H1 (cell line): Measurements from ENCODE around the gene MAPK13. TPM values are rescaled to one million over a fixed set of nuclear protein-coding genes. Genes with fewer than 3 reads are reported as not detected.

Source experiments
- CTCF ChIA-PET: fragments of 300-600 bp; sonication (Branson Sonifier 250); formaldehyde crosslinking; loops from one replicate; lab custom pipeline; 2021; ENCODE audit not compliant: partially characterized antibody; lab: Charles Lee
- POLR2A ChIA-PET: fragments of 300-600 bp; sonication (Branson Sonifier 250); formaldehyde crosslinking; loops from one replicate; lab custom pipeline; 2021; ENCODE audit warnings: inconsistent platforms; ENCODE audit not compliant: partially characterized antibody; lab: Charles Lee
- DNase-seq, 2 experiments: peaks; one replicate each; pipeline versions ENCODE4 v3.0.0 to v3.0.0-alpha.2; 2010 to 2022; ENCODE audit warnings: low spot score in 2 of 2, low read depth in 1 of 2, mixed read lengths in 1 of 2
- FAIRE-seq: peaks from 2 replicates; lab custom pipeline; 2011; peaks lifted over from hg19 to GRCh38; lab: Jason Lieb, UNC
- H2AFZ ChIP-seq: 2 replicates; pipeline ENCODE4 v1.8.1; 2012; ENCODE audit warnings: low read length, inconsistent platforms
- H2AK5ac ChIP-seq: 2 replicates; pipeline ENCODE4 v1.6.1; 2013; ENCODE audit warnings: low read depth, low read length
- H2BK120ac ChIP-seq: replicated peaks from 2 replicates; pipeline ENCODE3; 2013; ENCODE audit warnings: low read depth, low read length, inconsistent platforms
- H2BK12ac ChIP-seq: 2 replicates; pipeline ENCODE4 v1.6.1; 2013; ENCODE audit warnings: low read depth, low read length
- H2BK15ac ChIP-seq: 2 replicates; pipeline ENCODE4 v1.6.1; 2013; ENCODE audit warnings: low read length
- H2BK20ac ChIP-seq: 2 replicates; pipeline ENCODE4 v1.6.1; 2013; ENCODE audit warnings: low read length
- H2BK5ac ChIP-seq: 2 replicates; pipeline ENCODE4 v1.6.1; 2013; ENCODE audit warnings: low read depth, low read length
- H3K14ac ChIP-seq: 2 replicates; pipeline ENCODE4 v1.6.1; 2013; ENCODE audit warnings: inconsistent platforms; ENCODE audit not compliant: insufficient read length
- H3K18ac ChIP-seq: 2 replicates; pipeline ENCODE4 v1.6.1; 2013; ENCODE audit warnings: low read length; ENCODE audit errors: extremely low read depth
- H3K23ac ChIP-seq: 2 replicates; pipeline ENCODE4 v1.6.1; 2013; ENCODE audit warnings: inconsistent platforms; ENCODE audit not compliant: insufficient read length
- H3K23me2 ChIP-seq: 2 replicates; pipeline ENCODE4 v1.6.1; 2013; ENCODE audit warnings: low read depth, low read length
- H3K27ac ChIP-seq: 2 replicates; pipeline ENCODE4 v1.6.1; 2011; ENCODE audit warnings: low read depth, low read length, inconsistent platforms
- H3K27me3 ChIP-seq, 4 experiments: replicated peaks in 1 of 4; 1 replicate in 1 of 4; 2 replicates in 3 of 4; pipeline versions ENCODE4 v1.6.1 to v1.8.1; 2011 to 2013; ENCODE audit warnings: low read length in 3 of 4, mild to moderate bottlenecking in 3 of 4, inconsistent platforms in 2 of 4, mixed read lengths in 2 of 4, moderate library complexity in 1 of 4; ENCODE audit not compliant: control insufficient read depth in 3 of 4, insufficient read depth in 3 of 4; ENCODE audit errors: extremely low read depth in 1 of 4
- H3K36me3 ChIP-seq, 4 experiments: 2 replicates each; pipeline versions ENCODE4 v1.6.1 to v1.8.1; 2011 to 2013; ENCODE audit warnings: mild to moderate bottlenecking in 4 of 4, low read length in 3 of 4, moderate library complexity in 2 of 4, control low read depth in 1 of 4, inconsistent platforms in 1 of 4; ENCODE audit not compliant: insufficient read depth in 4 of 4, control insufficient read depth in 2 of 4
- H3K4ac ChIP-seq: replicated peaks from 2 replicates; pipeline ENCODE3; 2013; ENCODE audit warnings: low read length, low read depth, mixed read lengths, inconsistent platforms; ENCODE audit not compliant: insufficient read length
- H3K4me1 ChIP-seq, 4 experiments: replicated peaks in 1 of 4; 1 replicate in 1 of 4; 2 replicates in 3 of 4; pipeline versions ENCODE4 v1.6.1 to v1.8.1; 2011 to 2013; ENCODE audit warnings: low read length in 3 of 4, inconsistent platforms in 2 of 4, mixed read lengths in 1 of 4; ENCODE audit not compliant: insufficient read depth in 4 of 4, control insufficient read depth in 3 of 4
- H3K4me2 ChIP-seq, 2 experiments: 2 replicates each; pipeline versions ENCODE4 v1.6.1 to v1.8.1; 2011 to 2013; ENCODE audit warnings: low read depth in 2 of 2, low read length in 2 of 2, control low read depth in 1 of 2, inconsistent platforms in 1 of 2, mild to moderate bottlenecking in 1 of 2; ENCODE audit not compliant: insufficient read depth in 1 of 2
- H3K4me3 ChIP-seq, 4 experiments: fragments of 200-600, 300-600 bp in 1 of 4; sonication (generic), shearing (Covaris generic), sonication (Bioruptor Twin) in 1 of 4; 2 replicates each; pipeline versions ENCODE4 v1.5.1 to v1.8.1; 2011 to 2016; ENCODE audit warnings: low read length in 4 of 4, low read depth in 3 of 4, control low read depth in 2 of 4, inconsistent platforms in 2 of 4, mild to moderate bottlenecking in 2 of 4, mixed read lengths in 1 of 4, moderate library complexity in 1 of 4; ENCODE audit not compliant: insufficient read depth in 2 of 4; ENCODE audit errors: extremely low read depth in 1 of 4
- H3K56ac ChIP-seq: replicated peaks from 2 replicates; pipeline ENCODE3; 2013; ENCODE audit warnings: low read depth, mild to moderate bottlenecking, mixed read lengths, low read length, inconsistent platforms; ENCODE audit not compliant: insufficient read length
- H3K79me1 ChIP-seq: 2 replicates; pipeline ENCODE4 v1.6.1; 2013; ENCODE audit warnings: low read depth, low read length, control low read depth
- H3K79me2 ChIP-seq, 2 experiments: 2 replicates each; pipeline versions ENCODE4 v1.6.1 to v1.8.1; 2012 to 2013; ENCODE audit warnings: low read length in 2 of 2, mild to moderate bottlenecking in 2 of 2, inconsistent platforms in 1 of 2; ENCODE audit not compliant: insufficient read depth in 2 of 2, control insufficient read depth in 1 of 2
- H3K9ac ChIP-seq, 4 experiments: replicated peaks in 1 of 4; 1 replicate in 1 of 4; 2 replicates in 3 of 4; pipeline versions ENCODE4 v1.6.1 to v1.8.1; 2011 to 2013; ENCODE audit warnings: low read depth in 3 of 4, low read length in 3 of 4, control low read depth in 2 of 4, mild to moderate bottlenecking in 2 of 4, moderate library complexity in 2 of 4, inconsistent platforms in 1 of 4; ENCODE audit errors: extremely low read depth in 1 of 4
- H3K9me3 ChIP-seq, 2 experiments: 2 replicates each; pipeline versions ENCODE4 v1.6.1 to v1.8.1; 2012 to 2013; ENCODE audit warnings: mild to moderate bottlenecking in 2 of 2, moderate library complexity in 2 of 2, control low read depth in 1 of 2, inconsistent platforms in 1 of 2, low read depth in 1 of 2, low read length in 1 of 2, mixed read lengths in 1 of 2; ENCODE audit not compliant: insufficient read depth in 2 of 2
- H4K20me1 ChIP-seq, 2 experiments: replicated peaks in 1 of 2; 2 replicates each; pipeline versions ENCODE3 to v1.8.1; 2011 to 2013; ENCODE audit warnings: inconsistent platforms in 2 of 2, low read length in 2 of 2, mild to moderate bottlenecking in 1 of 2; ENCODE audit not compliant: insufficient read depth in 2 of 2, control insufficient read depth in 1 of 2
- H4K5ac ChIP-seq: 2 replicates; pipeline ENCODE4 v1.6.1; 2013; ENCODE audit warnings: low read length, low read depth, mixed read lengths, inconsistent platforms; ENCODE audit not compliant: insufficient read length
- H4K8ac ChIP-seq: 2 replicates; pipeline ENCODE4 v1.8.0; 2013; ENCODE audit warnings: mild to moderate bottlenecking, moderate library complexity, low read length, inconsistent platforms; ENCODE audit not compliant: insufficient read depth; ENCODE audit errors: extremely low read depth
- H4K91ac ChIP-seq: replicated peaks from 2 replicates; pipeline ENCODE3; 2013; ENCODE audit warnings: low read length, mixed read lengths, inconsistent platforms; ENCODE audit not compliant: insufficient read length
- ASH2L ChIP-seq: fragments of 200-600, 300-600 bp; sonication (generic); IDR thresholded peaks from one replicate; pipeline ENCODE4 v1.7.1; 2017; ENCODE audit warnings: low read length
- ATF3 ChIP-seq: IDR thresholded peaks from 2 replicates; pipeline ENCODE4 v1.6.1; 2011; ENCODE audit warnings: low read depth, mild to moderate bottlenecking, low read length; ENCODE audit not compliant: insufficient read depth
- BCL11A ChIP-seq, 2 experiments: IDR thresholded peaks; one replicate each; pipeline ENCODE4 v1.6.1; 2011; ENCODE audit warnings: low read depth in 2 of 2, low read length in 2 of 2, mild to moderate bottlenecking in 2 of 2
- HDAC2 ChIP-seq, 2 experiments: fragments of 300-600 bp in 1 of 2; sonication (generic) in 1 of 2; IDR thresholded peaks; 2 replicates each; pipeline ENCODE4 v1.6.1; 2011 to 2012; ENCODE audit warnings: low read depth in 2 of 2, low read length in 2 of 2, mild to moderate bottlenecking in 2 of 2, moderate library complexity in 2 of 2, borderline replicate concordance in 1 of 2, inconsistent platforms in 1 of 2
- NANOG ChIP-seq: IDR thresholded peaks from 2 replicates; pipeline ENCODE4 v1.6.1; 2011; ENCODE audit warnings: low read length, low read depth, mild to moderate bottlenecking, inconsistent platforms; ENCODE audit not compliant: insufficient read depth, poor library complexity, severe bottlenecking
- SIRT6 ChIP-seq: IDR thresholded peaks from one replicate; pipeline ENCODE4 v1.7.1; 2012; ENCODE audit warnings: low read length, inconsistent platforms
- SIX5 ChIP-seq: IDR thresholded peaks from 2 replicates; pipeline ENCODE4 v1.6.1; 2011; ENCODE audit warnings: mild to moderate bottlenecking, low read depth, low read length
- SRF ChIP-seq: IDR thresholded peaks from 2 replicates; pipeline ENCODE4 v1.6.1; 2011; ENCODE audit warnings: mild to moderate bottlenecking, low read depth, low read length, moderate library complexity
- SUZ12 ChIP-seq: fragments of 200-600 bp; sonication (generic); IDR thresholded peaks from 2 replicates; pipeline ENCODE4 v1.6.1; 2012; ENCODE audit warnings: mild to moderate bottlenecking, inconsistent platforms, low read length, moderate library complexity, mixed read lengths
- WGBS, 2 experiments: shearing (Covaris generic) in 1 of 2; methylation state at CpG; one replicate each; pipeline versions ENCODE4 v1.1.6 to v1.1.7; 2013 to 2015; ENCODE audit warnings: low lambda C conversion rate in 2 of 2, mixed read lengths in 2 of 2, inconsistent platforms in 1 of 2, low coverage in 1 of 2, missing lambda C conversion rate in 1 of 2; ENCODE audit not compliant: insufficient replicate concordance in 2 of 2, insufficient coverage in 1 of 2, insufficient read length in 1 of 2; ENCODE audit errors: extremely low coverage in 1 of 2, missing lambda C conversion rate in 1 of 2; 5-methylcytosine and 5-hydroxymethylcytosine counted together
- polyA plus RNA-seq, 7 experiments: library from polyadenylated mRNA; depleted of rRNA in 3 of 7; stranded (reverse) in 5 of 7; unstranded in 2 of 7; fragments of >200 nt in 5 of 7; fragments of 200-250 nt in 2 of 7; gene quantifications; 1 replicate in 5 of 7; 2 replicates in 1 of 7; 4 replicates in 1 of 7; pipeline versions ENCODE4 v1.2.1 to v1.2.3, GENCODE V29; 2011 to 2013; ENCODE audit warnings: missing spikeins in 2 of 7, mixed read lengths in 2 of 7
- total RNA-seq: library from RNA; stranded (reverse); fragmentation: NEBNext Ultra II Directional; extraction: Animal tissue kit (Norgen Biotek cat#: 25700); gene quantifications from 2 replicates; pipeline ENCODE4 v1.2.1, GENCODE V29; 2021
- TF ChIP-seq, protein P1 (sequence below): IDR thresholded peaks from 2 replicates; pipeline ENCODE4 v1.6.1; 2012; ENCODE audit warnings: inconsistent platforms

Gene MAPK13
- total and polyA plus RNA-seq, 2 of the 8 experiments (the other 6 are each of a cell fraction or from before 2014, with no cell fraction given), result 10.1 to 14.1 TPM

DNA sequence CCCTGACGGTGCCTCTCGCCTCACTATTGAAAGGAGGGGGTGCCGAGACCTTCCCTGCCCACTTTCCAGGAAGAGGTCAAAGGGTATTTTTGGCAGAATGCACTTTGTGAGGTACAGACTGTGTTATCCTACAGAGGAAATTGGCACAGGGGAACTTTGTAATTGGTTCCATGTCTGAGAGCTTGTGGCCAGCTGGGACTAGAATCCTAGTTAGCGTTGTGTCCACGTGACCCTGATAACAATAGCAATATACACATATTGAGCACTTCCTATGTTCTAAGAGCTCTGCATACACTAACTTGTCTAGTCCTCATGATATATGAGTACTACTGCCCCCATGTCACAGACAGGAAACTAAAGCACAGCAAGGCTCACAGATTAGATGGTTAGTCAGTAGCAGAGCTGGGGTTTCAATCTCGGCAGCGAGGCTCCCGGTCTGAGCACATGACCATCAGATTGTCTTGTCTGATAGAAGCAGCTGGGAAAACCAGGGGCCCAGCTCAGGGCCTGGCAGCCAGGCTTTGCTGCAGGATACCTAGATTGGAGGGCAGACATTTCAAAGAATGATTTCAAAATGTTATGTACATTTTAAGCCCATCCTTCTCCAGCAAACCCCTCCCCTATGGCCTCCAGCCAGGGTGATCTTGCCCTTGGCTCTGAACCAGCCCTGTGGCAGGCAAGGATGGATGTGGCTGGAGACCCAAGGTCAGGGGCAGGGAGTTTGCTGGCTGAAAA lies 1.4 kb downstream of the MAPK13 start:
- no peak overlapping the region for H2BK120ac ChIP-seq
- H2BK20ac ChIP-seq, result no peak overlapping the region
- no peak overlapping the region for H3K56ac ChIP-seq
- H3K4ac ChIP-seq, result no peak overlapping the region
- no peak for FAIRE-seq
- H4K5ac ChIP-seq, result no peak overlapping the region
- peak overlapping the region; percentile 86 to 89 for H3K4me2 ChIP-seq
- H3K14ac ChIP-seq, result no peak overlapping the region
- H3K4me3 ChIP-seq, result peak overlapping the region in 2 of 4 experiments; percentile 46 to 59; a peak in 3 of 8 replicates
- H3K4me1 ChIP-seq, result peaks cover 7 to 18% (median 15%) of the 10 kb centered on the region in 4 experiments
- no peaks in the 10 kb centered on the region for H3K79me2 ChIP-seq
- 54% methylated on average over 8 of the region's 8 CpGs; no CpG with 5 or more reads in 1 of the 2 experiments for WGBS, 2 experiments
- H4K20me1 ChIP-seq, result no peaks in the 10 kb centered on the region
- no peak overlapping the region for H3K27ac ChIP-seq
- ChIA-PET CTCF (interaction anchor here (0.5 to 3.0 kb wide), 16 partner anchors 8 to 331 kb away, joined by 3 to 19 read pairs (median 3); partner anchors contain the start of gene SLC26A8), POLR2A (interaction anchor here (0.6 to 1.8 kb wide), 7 partner anchors 8 to 106 kb away, joined by 4 to 6 read pairs (median 4); partner anchors contain the start of gene MAPK14)
- H3K9me3 ChIP-seq, result no peaks in the 10 kb centered on the region
- H2BK5ac ChIP-seq, result no peak overlapping the region
- H3K79me1 ChIP-seq, result no peaks in the 10 kb centered on the region; the same call in 1 of the 2 replicates
- no peak overlapping the region for H3K9ac ChIP-seq
- no peak for DNase-seq
- H2BK12ac ChIP-seq, result 0 out of 2 replicates have a peak overlapping the region, but pooled peaks have one; percentile 3
- H3K27me3 ChIP-seq, result peaks cover 0 to 10% (median 3%) of the 10 kb centered on the region in 4 experiments; a peak in 4 of 7 replicates
- no peak overlapping the region for H2BK15ac ChIP-seq
- TF ChIP-seq SRF (no peak), SIX5 (no peak), SIRT6 (no peak), SUZ12 (no peak), ASH2L (no peak), HDAC2 (IDR thresholded peaks at IDR 0.05; ENCODE audit: borderline replicate concordance in 1 of 2, low read depth in 2 of 2, low read length in 2 of 2) (no peak), BCL11A (IDR thresholded peaks at IDR 0.05; ENCODE audit: low read depth in 2 of 2, low read length in 2 of 2) (no peak), ATF3 (no peak), NANOG (no peak)
- TF ChIP-seq, protein P1, sequence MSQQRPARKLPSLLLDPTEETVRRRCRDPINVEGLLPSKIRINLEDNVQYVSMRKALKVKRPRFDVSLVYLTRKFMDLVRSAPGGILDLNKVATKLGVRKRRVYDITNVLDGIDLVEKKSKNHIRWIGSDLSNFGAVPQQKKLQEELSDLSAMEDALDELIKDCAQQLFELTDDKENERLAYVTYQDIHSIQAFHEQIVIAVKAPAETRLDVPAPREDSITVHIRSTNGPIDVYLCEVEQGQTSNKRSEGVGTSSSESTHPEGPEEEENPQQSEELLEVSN, result no peak
- peaks cover 9% of the 10 kb centered on the region; the same call in 1 of the 2 replicates for H3K23me2 ChIP-seq
- peak overlapping the region; percentile 35 for H3K18ac ChIP-seq
- no peaks in the 10 kb centered on the region for H3K36me3 ChIP-seq
- no peak overlapping the region for H4K8ac ChIP-seq
- peak overlapping the region; percentile 61; the same call in 1 of the 2 replicates for H2AFZ ChIP-seq
- no peak overlapping the region for H2AK5ac ChIP-seq
- no peak overlapping the region for H3K23ac ChIP-seq
- no peak overlapping the region for H4K91ac ChIP-seq
